AG04450 (cell line): ENCODE results near the gene ZNF292. TPM values are rescaled to one million over a fixed set of nuclear protein-coding genes. Genes with fewer than 3 reads are reported as not detected.

ENCODE experiments used
- CTCF ChIA-PET: fragments of 300-600, 350-600 bp; formaldehyde crosslinking; extraction: SDS; loops from one replicate; lab custom pipeline; 2022; ENCODE audit warnings: antibody characterized with exemption, inconsistent platforms; lab: Charles Lee
- POLR2A ChIA-PET: fragments of 350-600 bp; formaldehyde crosslinking; extraction: SDS; loops from one replicate; lab custom pipeline; 2021; ENCODE audit warnings: antibody characterized with exemption, inconsistent platforms; lab: Yijun Ruan, JAX
- DNase-seq: peaks from one replicate; pipeline ENCODE4 v3.0.0-alpha.2; 2011; ENCODE audit warnings: low read depth, low spot score
- H3K27ac ChIP-seq: one replicate; pipeline ENCODE4 v1.5.1; 2012; ENCODE audit warnings: low read depth, low read length, control low read depth
- H3K27me3 ChIP-seq: one replicate; pipeline ENCODE4 v1.6.0; 2012; ENCODE audit warnings: low read length; ENCODE audit not compliant: control insufficient read depth, insufficient read depth
- H3K4me3 ChIP-seq: 2 replicates; pipeline ENCODE4 v1.5.1; 2011; ENCODE audit warnings: mild to moderate bottlenecking, low read depth, low read length, control low read depth
- H3K9me3 ChIP-seq: 2 replicates; pipeline ENCODE4 v1.5.1; 2012; ENCODE audit warnings: low read length; ENCODE audit not compliant: control insufficient read depth, insufficient read depth
- polyA plus RNA-seq: library from polyadenylated mRNA; depleted of rRNA; stranded (reverse); fragments of >200 nt; gene quantifications from 2 replicates; pipeline ENCODE4 v1.2.3, GENCODE V29; 2011
- TF ChIP-seq, protein P1 (sequence below): IDR thresholded peaks from 2 replicates; pipeline ENCODE4 v1.5.1; 2011; ENCODE audit warnings: low read depth, low read length, control low read depth, inconsistent platforms

The ZNF292 gene
- polyA plus RNA-seq, 1 experiment, result 18.0 TPM

DNA sequence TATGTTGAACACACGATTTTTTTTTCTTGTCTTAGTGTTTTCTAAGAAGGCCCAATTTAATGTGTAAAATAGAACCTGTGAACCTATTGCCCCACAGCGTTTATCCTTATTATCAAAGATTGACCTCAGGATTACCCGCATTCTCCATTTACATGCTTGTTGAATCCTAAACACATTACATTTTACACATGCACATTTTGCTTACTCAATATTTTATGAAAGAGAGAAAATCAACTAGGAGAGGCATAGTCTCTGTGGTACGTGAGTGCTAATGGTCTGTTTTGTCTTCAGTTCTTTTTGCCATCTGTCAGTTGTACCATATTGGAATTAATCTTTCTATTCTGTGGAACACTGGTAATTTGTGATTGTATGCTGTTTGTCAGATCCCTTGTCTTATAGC lies 86.9 kb downstream of the ZNF292 start:
- ChIA-PET CTCF (interaction anchor here (1.1 kb wide), 1 partner anchor 80 kb away, joined by 5 read pairs; no protein-coding TSS in a partner anchor), POLR2A (no interaction called here)
- H3K4me3 ChIP-seq, result no peak overlapping the region
- H3K27ac ChIP-seq, result no peak overlapping the region
- no peaks in the 10 kb centered on the region for H3K27me3 ChIP-seq
- DNase-seq, result no peak
- TF ChIP-seq, protein P1, sequence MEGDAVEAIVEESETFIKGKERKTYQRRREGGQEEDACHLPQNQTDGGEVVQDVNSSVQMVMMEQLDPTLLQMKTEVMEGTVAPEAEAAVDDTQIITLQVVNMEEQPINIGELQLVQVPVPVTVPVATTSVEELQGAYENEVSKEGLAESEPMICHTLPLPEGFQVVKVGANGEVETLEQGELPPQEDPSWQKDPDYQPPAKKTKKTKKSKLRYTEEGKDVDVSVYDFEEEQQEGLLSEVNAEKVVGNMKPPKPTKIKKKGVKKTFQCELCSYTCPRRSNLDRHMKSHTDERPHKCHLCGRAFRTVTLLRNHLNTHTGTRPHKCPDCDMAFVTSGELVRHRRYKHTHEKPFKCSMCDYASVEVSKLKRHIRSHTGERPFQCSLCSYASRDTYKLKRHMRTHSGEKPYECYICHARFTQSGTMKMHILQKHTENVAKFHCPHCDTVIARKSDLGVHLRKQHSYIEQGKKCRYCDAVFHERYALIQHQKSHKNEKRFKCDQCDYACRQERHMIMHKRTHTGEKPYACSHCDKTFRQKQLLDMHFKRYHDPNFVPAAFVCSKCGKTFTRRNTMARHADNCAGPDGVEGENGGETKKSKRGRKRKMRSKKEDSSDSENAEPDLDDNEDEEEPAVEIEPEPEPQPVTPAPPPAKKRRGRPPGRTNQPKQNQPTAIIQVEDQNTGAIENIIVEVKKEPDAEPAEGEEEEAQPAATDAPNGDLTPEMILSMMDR, result no peak
- H3K9me3 ChIP-seq, result no peaks in the 10 kb centered on the region; the same call in 1 of the 2 replicates

DNA sequence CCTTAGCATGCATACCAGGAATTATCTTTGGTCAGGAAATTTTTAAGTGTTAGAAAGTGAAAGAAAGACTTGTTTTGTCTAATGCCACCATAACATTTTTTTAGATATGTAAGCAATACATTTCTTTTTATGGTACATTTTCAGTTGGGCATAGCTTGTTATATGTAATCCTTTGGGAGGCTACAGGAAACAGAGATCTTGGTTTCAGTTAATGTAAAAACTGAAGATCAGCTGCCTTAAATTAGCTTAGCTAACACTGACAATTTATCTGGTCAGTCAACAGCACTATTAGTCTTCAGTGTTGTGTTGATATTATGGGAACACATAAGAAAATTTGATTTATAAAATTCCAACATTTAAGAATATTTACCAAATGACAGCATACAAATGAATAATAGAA lies 88.4 kb downstream of the ZNF292 start:
- H3K27ac ChIP-seq, result no peak overlapping the region
- H3K4me3 ChIP-seq, result no peak overlapping the region
- no peaks in the 10 kb centered on the region; the same call in 1 of the 2 replicates for H3K9me3 ChIP-seq
- TF ChIP-seq, protein P1, result no peak
- no peaks in the 10 kb centered on the region for H3K27me3 ChIP-seq
- ChIA-PET CTCF (interaction anchor here (0.7 kb wide), 1 partner anchor 46 kb away, joined by 5 read pairs; no protein-coding TSS in a partner anchor), POLR2A (no interaction called here)
- DNase-seq, result no peak

DNA sequence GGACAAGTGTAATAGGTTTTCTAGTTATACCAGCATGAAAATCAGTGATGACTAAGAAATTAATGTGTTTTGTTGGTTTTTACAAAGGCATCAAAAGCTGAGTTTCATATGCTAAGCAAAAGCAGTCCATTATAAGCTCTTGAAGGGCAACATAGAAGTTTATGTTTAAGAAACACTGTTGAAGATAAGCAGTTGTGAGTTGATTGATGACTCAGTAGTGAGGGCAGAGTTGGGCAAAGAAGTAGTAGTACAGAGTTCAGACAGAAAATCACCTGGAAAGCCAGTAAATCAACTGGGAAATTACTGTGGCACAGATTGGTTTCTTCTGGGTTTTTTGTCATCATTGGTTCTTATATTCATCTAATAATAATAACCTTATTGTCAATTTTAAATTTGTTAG lies 89.0 kb downstream of the ZNF292 start:
- Histone ChIP-seq H3K4me3 (no peak overlapping the region), H3K27ac (no peak overlapping the region), H3K27me3 (no peaks in the 10 kb centered on the region), H3K9me3 (no peaks in the 10 kb centered on the region)
- no peak for DNase-seq
- POLR2A ChIA-PET, result no interaction called here
- CTCF ChIA-PET, result no interaction called here
- TF ChIP-seq, protein P1, result no peak

DNA sequence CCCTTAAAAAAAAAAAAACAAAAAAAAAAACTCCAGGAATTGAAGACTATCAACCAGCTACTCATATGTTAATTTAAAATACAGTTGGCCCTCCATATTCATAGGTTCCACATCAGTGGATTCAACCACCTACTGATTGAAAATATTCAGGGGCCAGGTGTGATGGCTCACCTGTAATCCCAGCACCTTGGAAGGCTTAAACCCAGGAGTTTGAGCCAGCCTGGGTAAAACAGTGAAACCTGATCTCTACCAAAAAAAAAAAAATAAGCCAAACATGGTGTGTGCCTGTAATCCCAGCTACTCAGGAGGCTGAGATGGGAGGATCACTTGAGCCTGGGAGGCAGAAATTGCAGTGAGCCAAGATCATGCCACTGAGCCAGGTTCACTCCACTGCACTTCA lies 94.7 kb downstream of the ZNF292 start:
- CTCF ChIA-PET, result no interaction called here
- Histone ChIP-seq H3K9me3 (no peaks in the 10 kb centered on the region), H3K27ac (no peak overlapping the region), H3K4me3 (no peak overlapping the region), H3K27me3 (no peaks in the 10 kb centered on the region)
- DNase-seq, result no peak
- POLR2A ChIA-PET, result no interaction called here
- TF ChIP-seq, protein P1, result no peak

DNA sequence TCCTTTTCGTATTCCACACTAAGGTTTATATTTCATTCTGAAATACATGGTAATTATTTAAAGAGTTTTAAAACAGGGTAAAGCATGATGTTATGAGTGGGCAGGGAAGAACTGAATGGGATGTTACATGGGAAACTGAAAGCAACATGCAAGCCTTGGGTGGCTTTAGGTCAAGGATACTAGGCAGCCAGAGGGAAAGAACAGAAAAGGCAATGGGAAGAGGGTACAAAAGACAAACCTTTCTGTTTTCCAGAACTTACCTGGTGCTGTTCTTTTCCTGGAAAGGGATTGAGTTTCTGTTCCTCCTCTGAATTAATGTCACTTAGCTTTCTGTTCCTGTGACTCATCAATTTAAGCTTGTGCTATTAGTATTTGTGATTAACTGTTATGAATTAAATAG lies 95.9 kb downstream of the ZNF292 start:
- TF ChIP-seq, protein P1, result no peak
- DNase-seq, result no peak
- Histone ChIP-seq H3K4me3 (no peak overlapping the region), H3K9me3 (no peaks in the 10 kb centered on the region), H3K27ac (no peak overlapping the region), H3K27me3 (no peaks in the 10 kb centered on the region)
- POLR2A ChIA-PET, result no interaction called here
- CTCF ChIA-PET, result no interaction called here
